PC-3 (cell line): ENCODE data around the gene SNX27. TPM values are rescaled to one million over a fixed set of nuclear protein-coding genes. Genes with fewer than 3 reads are reported as not detected.
A peak's percentile ranks its signal among the peaks of the same experiment; 100 is the strongest.

ENCODE experiments used
- ATAC-seq: fragments of 200-7000 bp; cut with Tn5 transposase; 2 replicates; pipeline ENCODE4 v1.9.1; 2020; ENCODE audit warnings: mild to moderate bottlenecking, moderate library complexity
- BruUV-seq: library from RNA; stranded (reverse); fragments of 400-500 nt; replicated peaks from 2 replicates; lab custom pipeline; 2021; lab: Mats Ljungman, UMichigan
- CTCF ChIA-PET: fragments of 300-600 bp; sonication (Branson Sonifier 250); formaldehyde crosslinking; loops from one replicate; lab custom pipeline; 2022; ENCODE audit warnings: antibody characterized with exemption; lab: Charles Lee
- POLR2A ChIA-PET: fragments of 300-600 bp; sonication (Branson Sonifier 250); formaldehyde crosslinking; loops from one replicate; lab custom pipeline; 2022; ENCODE audit warnings: antibody characterized with exemption; ENCODE audit not compliant: unreplicated experiment; lab: Charles Lee
- DNase-seq: peaks from one replicate; pipeline ENCODE4 v3.0.0-alpha.2; 2015
- H2AFZ ChIP-seq: fragments of 300-600 bp; sonication (generic); 2 replicates; pipeline ENCODE4 v1.6.0; 2016; ENCODE audit warnings: antibody characterized with exemption, low read length
- H3F3A ChIP-seq: fragments of 300-600 bp; sonication (generic); one replicate; pipeline ENCODE4 v1.6.0; 2017; ENCODE audit warnings: antibody characterized with exemption, low read length, control low read depth, mild to moderate bottlenecking; ENCODE audit not compliant: unreplicated experiment
- H3K27ac ChIP-seq: fragments of 300-600 bp; sonication (generic); 2 replicates; pipeline ENCODE4 v1.5.1; 2016; ENCODE audit warnings: mild to moderate bottlenecking, low read length
- H3K27me3 ChIP-seq: fragments of 300-600 bp; sonication (generic); 2 replicates; pipeline ENCODE4 v1.6.1; 2016; ENCODE audit warnings: low read length, mixed read lengths
- H3K36me3 ChIP-seq: fragments of 300-600 bp; sonication (generic); 2 replicates; pipeline ENCODE4 v1.6.1; 2016; ENCODE audit warnings: low read depth, mixed run types, low read length, mixed read lengths
- H3K4me1 ChIP-seq: fragments of 300-600 bp; sonication (generic); 2 replicates; pipeline ENCODE4 v1.5.1; 2016; ENCODE audit warnings: low read length; ENCODE audit not compliant: insufficient read depth
- H3K4me2 ChIP-seq: fragments of 300-600 bp; sonication (generic); 2 replicates; pipeline ENCODE4 v1.6.0; 2016; ENCODE audit warnings: low read length
- H3K4me3 ChIP-seq: fragments of 300-600 bp; sonication (generic); 2 replicates; pipeline ENCODE4 v1.5.1; 2016; ENCODE audit warnings: mild to moderate bottlenecking, low read length, mixed read lengths
- H3K79me2 ChIP-seq: fragments of 300-600 bp; sonication (generic); 2 replicates; pipeline ENCODE4 v1.6.1; 2017; ENCODE audit warnings: low read length, mixed read lengths
- H3K9ac ChIP-seq: fragments of 300-600 bp; sonication (generic); 2 replicates; pipeline ENCODE4 v1.6.0; 2016; ENCODE audit warnings: mild to moderate bottlenecking, low read length
- H3K9me2 ChIP-seq: fragments of 300-600 bp; sonication (generic); replicated peaks from 2 replicates; pipeline ENCODE4 v1.6.1; 2016; ENCODE audit warnings: mixed run types, low read length, mixed read lengths
- H3K9me3 ChIP-seq: fragments of 300-600 bp; sonication (generic); 2 replicates; pipeline ENCODE4 v1.6.1; 2016; ENCODE audit warnings: low read length, mixed read lengths
- H4K20me1 ChIP-seq: fragments of 300-600 bp; sonication (generic); 2 replicates; pipeline ENCODE4 v1.6.1; 2016; ENCODE audit warnings: low read length, mixed read lengths
- CTCF ChIP-seq: fragments of 300-600 bp; sonication (generic); conservative IDR thresholded peaks from 2 replicates; pipeline ENCODE4 v1.5.1; 2017; ENCODE audit warnings: antibody characterized with exemption, low read depth, mild to moderate bottlenecking, low read length
- EZH2 ChIP-seq: fragments of 300-600 bp; sonication (generic); IDR thresholded peaks from one replicate; pipeline ENCODE4 v1.6.1; 2017; ENCODE audit warnings: antibody characterized with exemption, mild to moderate bottlenecking, low read length; ENCODE audit not compliant: unreplicated experiment
- EZH2phosphoT487 ChIP-seq: fragments of 300-600 bp; sonication (generic); IDR thresholded peaks from 2 replicates; pipeline ENCODE4 v1.6.1; 2018; ENCODE audit warnings: mild to moderate bottlenecking, antibody characterized with exemption, low read length, borderline replicate concordance
- intact Hi-C: fragments of 100-400 bp; cut with micrococcal nuclease; formaldehyde crosslinking; loops from 2 replicates; pipeline ENCODE4 v1.9.0; 2023
- total RNA-seq: library from RNA; depleted of rRNA; stranded (reverse); fragments of >200 nt; gene quantifications from 2 replicates; pipeline ENCODE4 v1.2.3, GENCODE V29; 2014

Gene SNX27
- total RNA-seq, 1 experiment from 2014 or later, result 25.1 TPM

GRCh38 chr1:151720125-151720524 lies 108.3 kb downstream of the SNX27 start:
- H3K27ac ChIP-seq, result no peak overlapping the region
- H3F3A ChIP-seq, result peaks cover 3% of the 10 kb centered on the region
- ChIA-PET CTCF (no interaction called here), POLR2A (interaction anchor here (0.7 kb wide), 1 partner anchor 67 kb away, joined by 3 read pairs; no protein-coding TSS in a partner anchor)
- H3K79me2 ChIP-seq, result no peaks in the 10 kb centered on the region
- H2AFZ ChIP-seq, result no peak overlapping the region
- no peak for TF ChIP-seq EZH2phosphoT487
- no peak for TF ChIP-seq CTCF
- no peak for TF ChIP-seq EZH2
- no peaks in the 10 kb centered on the region for H3K9me3 ChIP-seq
- intact Hi-C loops, result no loop called here
- H3K27me3 ChIP-seq, result peaks cover 3% of the 10 kb centered on the region; the same call in 1 of the 2 replicates
- H3K9ac ChIP-seq, result no peak overlapping the region
- no peaks in the 10 kb centered on the region for H3K36me3 ChIP-seq
- H3K9me2 ChIP-seq, result no peaks in the 10 kb centered on the region
- DNase-seq (no peak), ATAC-seq (no peak)
- H3K4me3 ChIP-seq, result no peak overlapping the region
- H3K4me2 ChIP-seq, result no peak overlapping the region
- BruUV-seq, result no TSS peak
- H3K4me1 ChIP-seq, result peaks cover 15% of the 10 kb centered on the region
- no peaks in the 10 kb centered on the region for H4K20me1 ChIP-seq

- ATAC-seq (no peak), DNase-seq (no peak)
- Histone ChIP-seq H3K27ac (no peak overlapping the region), H3F3A (peaks cover 3% of the 10 kb centered on the region), H3K4me1 (peaks cover 15% of the 10 kb centered on the region), H3K9me3 (no peaks in the 10 kb centered on the region), H3K9me2 (no peaks in the 10 kb centered on the region), H4K20me1 (no peaks in the 10 kb centered on the region), H3K27me3 (peaks cover 3% of the 10 kb centered on the region; the same call in 1 of the 2 replicates), H3K79me2 (no peaks in the 10 kb centered on the region), H3K9ac (no peak overlapping the region), H3K4me2 (0 out of 2 replicates have a peak overlapping the region, but pooled peaks have one; percentile 11), H3K4me3 (no peak overlapping the region), H2AFZ (no peak overlapping the region), H3K36me3 (no peaks in the 10 kb centered on the region)
- POLR2A ChIA-PET, result interaction anchor here (0.7 kb wide), 1 partner anchor 68 kb away, joined by 3 read pairs; no protein-coding TSS in a partner anchor
- TF ChIP-seq EZH2, result no peak
- no peak for TF ChIP-seq EZH2phosphoT487
- no peak for TF ChIP-seq CTCF
- intact Hi-C loops, result no loop called here
- CTCF ChIA-PET, result no interaction called here
- BruUV-seq, result no TSS peak
Observed at GRCh38 chr1:151720554-151720953, 108.7 kb downstream of the SNX27 start.

DNA sequence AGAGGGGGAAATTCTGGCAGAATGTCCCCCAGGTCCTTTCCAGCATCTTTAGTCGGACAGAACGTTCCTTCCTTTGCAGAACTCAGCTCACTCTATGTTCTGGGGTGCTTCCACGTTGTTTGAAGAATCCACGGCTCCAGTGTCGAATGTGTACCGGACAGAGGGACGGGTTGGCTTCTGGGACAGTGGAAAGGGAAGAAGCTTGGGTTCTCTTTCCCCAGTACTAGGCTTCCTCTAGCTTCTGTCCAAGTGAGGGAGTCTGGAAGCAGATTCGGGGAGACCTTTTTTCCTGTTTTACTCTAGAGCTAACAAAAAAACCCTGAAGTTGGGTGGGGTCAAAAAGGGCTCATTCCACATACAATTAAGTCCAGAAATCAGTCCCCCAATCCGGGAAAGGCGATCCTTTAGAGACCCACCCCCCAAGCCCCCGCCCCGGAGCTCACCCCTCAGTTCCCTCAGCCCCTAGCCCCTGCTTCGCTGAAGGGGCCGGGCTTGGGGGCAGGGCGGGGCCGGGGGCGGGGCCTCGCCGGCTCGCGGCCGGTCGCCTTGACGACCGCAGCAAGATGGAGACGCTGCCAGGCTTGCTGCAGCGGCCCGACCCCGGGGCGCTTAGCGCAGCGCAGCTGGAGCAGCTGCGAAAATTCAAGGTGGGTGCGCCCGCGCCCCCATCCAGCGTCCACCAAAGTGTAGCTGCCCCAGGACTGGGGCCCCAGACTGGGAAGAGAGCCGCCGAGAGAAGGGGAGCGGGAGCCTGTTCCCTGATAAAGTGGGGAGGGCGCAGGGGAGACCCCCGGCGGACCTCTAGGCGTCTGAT lies 109.3 kb downstream of the SNX27 start, which contains the start of gene RIIAD1:
TSS of gene RIIAD1 (plus strand) at position 549 of the 814 bp plus-strand sequence. CDS start at position 564, 15 bp downstream.
- Histone ChIP-seq H2AFZ (no peak within 1 kb of the TSS), H3K27ac (no peak within 1 kb of the TSS), H3K36me3 (no peaks in the 10 kb centered on the region), H3F3A (peaks cover 3% of the 10 kb centered on the region), H3K79me2 (no peaks in the 10 kb centered on the region), H3K9me2 (no peaks in the 10 kb centered on the region), H3K9me3 (no peaks in the 10 kb centered on the region), H3K4me2 (0 out of 2 replicates have a peak within 1 kb of the TSS, but pooled peaks have one; percentile 11), H4K20me1 (no peaks in the 10 kb centered on the region), H3K4me1 (peaks cover 15% of the 10 kb centered on the region), H3K9ac (no peak within 1 kb of the TSS), H3K4me3 (no peak within 1 kb of the TSS), H3K27me3 (peaks cover 3% of the 10 kb centered on the region; the same call in 1 of the 2 replicates)
- intact Hi-C loops, result no loop called here
- CTCF ChIA-PET, result no interaction called here
- no TSS peak for BruUV-seq
- TF ChIP-seq CTCF (no peak), EZH2phosphoT487 (no peak), EZH2 (no peak)
- no peak for DNase-seq
- POLR2A ChIA-PET, result no interaction called here
- ATAC-seq, result no peak
